ENCODE measurements around the gene KIF20A.

Gene KIF20A

DNA sequence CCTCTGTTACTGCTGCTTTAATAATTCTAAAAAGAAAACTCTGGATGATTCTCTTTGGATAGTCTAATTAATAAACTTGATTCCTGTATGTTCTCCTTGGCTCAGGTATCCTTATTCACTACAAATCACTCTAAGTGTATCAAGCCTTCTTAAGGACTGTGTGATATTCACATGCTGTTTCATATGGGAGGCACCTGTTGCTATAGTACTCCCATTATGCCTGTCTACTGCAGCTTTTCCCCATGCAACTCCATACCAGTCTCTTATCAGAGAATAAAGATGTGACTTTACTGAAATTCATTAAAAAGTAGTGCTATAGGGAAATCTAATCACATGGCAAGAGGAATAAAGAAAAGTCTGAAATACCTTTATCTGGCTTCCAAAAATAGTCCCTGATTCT is 15.2 kb upstream of the KIF20A start:
- Histone ChIP-seq H2AFZ (ENCODE audit: low read depth) (no peak overlapping the region), H4K20me1 (ENCODE audit: insufficient read depth) (no peaks in the 10 kb centered on the region), H3K27ac (no peak overlapping the region), H3K4me1 (ENCODE audit: low read depth, poor library complexity, severe bottlenecking) (no peaks in the 10 kb centered on the region), H3K79me2 (ENCODE audit: insufficient read depth, low read depth) (no peaks in the 10 kb centered on the region), H3K4me2 (no peak overlapping the region), H3K36me3 (ENCODE audit: insufficient read depth) (peaks cover 10% of the 10 kb centered on the region), H3K27me3 (ENCODE audit: insufficient read depth, low read depth) (no peaks in the 10 kb centered on the region), H3K4me3 (IDR thresholded peaks at IDR 0.05; ENCODE audit: insufficient read depth, low read depth, low read length) (no peak overlapping the region), H3K9ac (no peak overlapping the region)
- TF ChIP-seq CTCF (conservative IDR thresholded peaks at IDR 0.05; ENCODE audit: low read depth, low read length), result no peak

DNA sequence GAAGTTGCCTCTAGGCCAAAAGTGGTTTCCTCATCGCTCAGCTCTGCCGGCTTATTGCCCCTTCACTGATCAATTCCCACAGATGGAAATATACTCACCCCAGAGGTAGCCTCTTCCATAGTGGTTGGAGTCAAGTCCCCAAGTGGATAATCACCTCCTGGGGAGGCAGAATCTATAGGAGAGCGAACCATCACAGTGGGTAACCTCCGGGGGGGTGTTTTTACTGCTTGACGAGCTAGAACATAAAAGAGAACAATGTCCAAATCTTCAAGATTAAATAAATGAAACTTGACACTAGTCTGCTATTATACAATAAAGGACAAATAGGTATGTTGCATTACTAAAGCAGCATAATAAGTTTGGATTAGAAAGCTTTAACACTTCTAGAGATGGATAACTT is 9.8 kb upstream of the KIF20A start:
- Histone ChIP-seq H3K4me1 (ENCODE audit: low read depth, poor library complexity, severe bottlenecking) (peaks cover 7% of the 10 kb centered on the region), H3K4me2 (no peak overlapping the region), H3K36me3 (ENCODE audit: insufficient read depth) (no peaks in the 10 kb centered on the region; the same call in 1 of the 2 replicates), H3K79me2 (ENCODE audit: insufficient read depth, low read depth) (peaks cover 6% of the 10 kb centered on the region; the same call in 1 of the 2 replicates), H3K27me3 (ENCODE audit: insufficient read depth, low read depth) (no peaks in the 10 kb centered on the region), H3K9ac (no peak overlapping the region), H4K20me1 (ENCODE audit: insufficient read depth) (no peaks in the 10 kb centered on the region), H3K27ac (no peak overlapping the region), H2AFZ (ENCODE audit: low read depth) (no peak overlapping the region), H3K4me3 (IDR thresholded peaks at IDR 0.05; ENCODE audit: insufficient read depth, low read depth, low read length) (no peak overlapping the region)
- no peak for TF ChIP-seq CTCF (conservative IDR thresholded peaks at IDR 0.05; ENCODE audit: low read depth, low read length)

DNA sequence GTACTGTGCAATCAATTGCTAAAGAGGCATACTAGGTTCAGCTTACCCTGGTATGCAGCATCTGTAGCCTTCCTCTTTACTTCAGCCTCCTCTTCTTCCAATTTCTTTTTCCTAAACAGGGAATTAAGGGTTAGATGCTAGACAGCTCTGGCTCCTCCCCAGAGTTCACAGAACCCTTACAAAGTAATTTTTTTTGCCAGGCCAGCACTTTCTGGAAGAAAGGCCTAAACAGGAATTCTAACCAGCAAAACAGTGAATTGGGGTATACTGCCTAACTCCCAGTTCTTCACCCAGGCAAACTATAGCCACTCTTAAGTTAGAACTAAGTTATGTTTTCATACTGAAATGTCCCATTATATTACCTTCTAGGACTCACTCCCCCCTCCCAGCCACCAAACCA is 8.6 kb upstream of the KIF20A start:
- no peak overlapping the region for H3K27ac ChIP-seq
- H4K20me1 ChIP-seq (ENCODE audit: insufficient read depth), result no peaks in the 10 kb centered on the region
- no peaks in the 10 kb centered on the region; the same call in 1 of the 2 replicates for H3K36me3 ChIP-seq (ENCODE audit: insufficient read depth)
- H3K27me3 ChIP-seq (ENCODE audit: insufficient read depth, low read depth), result no peaks in the 10 kb centered on the region
- no peak overlapping the region for H3K9ac ChIP-seq
- H3K4me3 ChIP-seq (IDR thresholded peaks at IDR 0.05; ENCODE audit: insufficient read depth, low read depth, low read length), result no peak overlapping the region
- H3K4me1 ChIP-seq (ENCODE audit: low read depth, poor library complexity, severe bottlenecking), result peaks cover 7% of the 10 kb centered on the region
- peaks cover 18% of the 10 kb centered on the region; the same call in 1 of the 2 replicates for H3K79me2 ChIP-seq (ENCODE audit: insufficient read depth, low read depth)
- no peak overlapping the region for H2AFZ ChIP-seq (ENCODE audit: low read depth)
- TF ChIP-seq CTCF (conservative IDR thresholded peaks at IDR 0.05; ENCODE audit: low read depth, low read length), result no peak
- H3K4me2 ChIP-seq, result no peak overlapping the region

DNA sequence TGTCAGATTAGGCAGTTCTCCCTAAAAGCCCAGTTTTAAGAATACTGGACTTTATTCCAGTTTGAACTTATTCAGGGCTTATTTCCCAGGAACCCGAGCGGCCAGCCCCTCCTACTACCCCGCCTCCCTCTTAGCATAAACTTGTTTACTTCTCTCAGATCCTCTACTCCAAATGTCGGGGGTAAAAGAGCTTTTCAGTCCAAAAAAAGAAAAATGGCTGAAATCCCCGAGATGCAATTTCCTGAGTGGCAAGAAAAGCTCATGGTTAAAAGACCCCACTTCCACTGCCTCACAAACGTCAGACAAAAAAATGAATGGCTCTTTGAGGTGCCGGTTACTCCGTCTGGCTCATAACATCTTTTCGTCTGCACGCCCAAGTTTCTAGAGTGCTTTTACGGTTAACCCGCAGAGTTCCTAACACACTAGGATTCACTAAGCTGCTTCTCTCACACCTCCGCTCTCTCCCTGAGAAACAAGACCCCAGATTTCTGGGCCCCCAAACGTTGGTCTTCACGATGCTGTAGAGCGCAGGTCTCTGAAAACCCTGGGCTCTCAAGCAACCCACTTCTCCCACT is 884 bp upstream of the KIF20A start:
- peaks cover 62% of the 10 kb centered on the region for H3K79me2 ChIP-seq (ENCODE audit: insufficient read depth, low read depth)

More for the DNA sequence above, 884 bp upstream of the KIF20A start:
- H3K27ac ChIP-seq, result peak overlapping the region; percentile 60
- H4K20me1 ChIP-seq (ENCODE audit: insufficient read depth), result no peaks in the 10 kb centered on the region
- no peaks in the 10 kb centered on the region for H3K27me3 ChIP-seq (ENCODE audit: insufficient read depth, low read depth)
- peaks cover 23% of the 10 kb centered on the region for H3K4me1 ChIP-seq (ENCODE audit: low read depth, poor library complexity, severe bottlenecking)
- H3K9ac ChIP-seq, result peak overlapping the region; percentile 70; the same call in 1 of the 2 replicates
- no peak for TF ChIP-seq CTCF (conservative IDR thresholded peaks at IDR 0.05; ENCODE audit: low read depth, low read length)
- peak overlapping the region; percentile 85 for H3K4me2 ChIP-seq
- H2AFZ ChIP-seq (ENCODE audit: low read depth), result peak overlapping the region; percentile 62
- H3K36me3 ChIP-seq (ENCODE audit: insufficient read depth), result no peaks in the 10 kb centered on the region
- H3K4me3 ChIP-seq (IDR thresholded peaks at IDR 0.05; ENCODE audit: insufficient read depth, low read depth, low read length), result peak overlapping the region; percentile 3

Data from KMS-11 (cell line).